Right atrium auricular region (tissue), 2 donors: Measurements from ENCODE around the gene DNM3. TPM values are rescaled to one million over a fixed set of nuclear protein-coding genes. Genes with fewer than 3 reads are reported as not detected.

Experiments
- DNase-seq: peaks from one replicate; pipeline ENCODE4 v3.0.0-alpha.2; 2019; ENCODE audit warnings: low spot score
- H3K27ac ChIP-seq, 2 donors: fragments of 200-600 bp; sonication (generic); 1 replicate in 1 of 2; 2 replicates in 1 of 2; pipeline ENCODE4 v1.5.1; 2016 to 2019
- H3K27me3 ChIP-seq, 2 donors: fragments of 200-600 bp; sonication (generic); one replicate each; pipeline versions ENCODE4 v1.5.1 to v1.6.0; 2017 to 2019
- H3K36me3 ChIP-seq: fragments of 200-600 bp; sonication (generic); one replicate; pipeline ENCODE4 v1.5.1; 2016
- H3K4me1 ChIP-seq, 2 donors: fragments of 200-600 bp; sonication (generic); one replicate each; pipeline versions ENCODE4 v1.5.1 to v1.6.0; 2017 to 2019
- H3K4me3 ChIP-seq, 2 donors: fragments of 200-600 bp; sonication (generic); 1 replicate in 1 of 2; 2 replicates in 1 of 2; pipeline ENCODE4 v1.5.1; 2017 to 2019; ENCODE audit warnings: mild to moderate bottlenecking in 1 of 2, moderate library complexity in 1 of 2
- H3K9me3 ChIP-seq, 2 donors: fragments of 200-600 bp; sonication (generic); one replicate each; pipeline ENCODE4 v1.5.1; 2019
- CTCF ChIP-seq, 2 donors: fragments of 200-600 bp; sonication (generic); IDR thresholded peaks; one replicate each; pipeline ENCODE4 v1.5.1; 2019; ENCODE audit warnings: antibody characterized with exemption in 2 of 2
- total RNA-seq, 2 donors: library from RNA; depleted of rRNA; stranded (reverse); fragments of >200 nt; gene quantifications; one replicate each; pipeline ENCODE4 v1.1.0, GENCODE V29; 2016

Gene DNM3
- total RNA-seq, 2 donors from 2014 or later: 1.0 to 1.6 TPM

DNA sequence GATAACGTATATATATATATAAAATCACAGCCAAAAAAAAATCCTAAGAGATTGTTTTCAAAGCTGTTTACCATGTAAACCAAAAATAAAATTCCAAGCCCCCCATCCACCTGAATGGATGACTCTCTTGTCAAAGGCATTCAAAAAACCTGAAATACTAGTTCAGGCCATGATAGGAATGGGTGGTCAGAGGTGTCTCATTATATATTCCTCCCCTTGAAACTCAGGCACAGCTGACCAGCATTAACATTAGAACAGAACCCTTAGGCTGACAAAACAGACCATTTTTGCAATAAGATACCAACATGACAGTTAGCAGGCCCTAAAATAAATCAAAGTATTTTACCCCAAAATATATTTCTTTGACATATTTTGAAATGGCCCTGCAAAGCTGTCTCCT lies 122.5 kb downstream of the DNM3 start:
- Histone ChIP-seq H3K4me1 (no peaks in the 10 kb centered on the region), H3K4me3 (no peak overlapping the region), H3K36me3 (no peaks in the 10 kb centered on the region), H3K27me3 (no peaks in the 10 kb centered on the region), H3K27ac (no peak overlapping the region), H3K9me3 (no peaks in the 10 kb centered on the region)
- no peak for TF ChIP-seq CTCF (IDR thresholded peaks at IDR 0.05)
- no peak for DNase-seq

DNA sequence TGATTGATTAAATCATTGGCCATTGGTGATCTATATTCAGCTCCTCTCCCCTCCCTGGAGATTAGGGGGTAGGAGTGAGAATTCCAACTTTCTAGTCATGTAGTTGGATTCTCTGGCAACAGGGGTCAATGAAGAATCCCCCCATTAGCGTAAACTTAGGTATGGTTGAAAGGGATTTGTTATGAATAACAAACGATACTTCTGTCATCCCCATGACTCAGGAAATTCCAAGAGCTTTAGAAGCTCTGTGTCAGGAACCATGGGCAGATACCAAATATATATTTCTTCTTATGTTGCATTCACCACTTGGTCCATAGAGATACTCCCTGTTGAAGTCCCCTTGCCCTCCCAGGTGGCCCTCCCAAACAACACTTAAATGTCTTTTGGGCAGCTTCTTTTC lies 124.5 kb downstream of the DNM3 start:
- no peak for TF ChIP-seq CTCF (IDR thresholded peaks at IDR 0.05)
- no peaks in the 10 kb centered on the region for H3K27me3 ChIP-seq
- no peak overlapping the region for H3K4me3 ChIP-seq
- H3K36me3 ChIP-seq: no peaks in the 10 kb centered on the region
- no peak overlapping the region for H3K27ac ChIP-seq
- DNase-seq: no peak
- no peaks in the 10 kb centered on the region for H3K4me1 ChIP-seq
- no peaks in the 10 kb centered on the region for H3K9me3 ChIP-seq

DNA sequence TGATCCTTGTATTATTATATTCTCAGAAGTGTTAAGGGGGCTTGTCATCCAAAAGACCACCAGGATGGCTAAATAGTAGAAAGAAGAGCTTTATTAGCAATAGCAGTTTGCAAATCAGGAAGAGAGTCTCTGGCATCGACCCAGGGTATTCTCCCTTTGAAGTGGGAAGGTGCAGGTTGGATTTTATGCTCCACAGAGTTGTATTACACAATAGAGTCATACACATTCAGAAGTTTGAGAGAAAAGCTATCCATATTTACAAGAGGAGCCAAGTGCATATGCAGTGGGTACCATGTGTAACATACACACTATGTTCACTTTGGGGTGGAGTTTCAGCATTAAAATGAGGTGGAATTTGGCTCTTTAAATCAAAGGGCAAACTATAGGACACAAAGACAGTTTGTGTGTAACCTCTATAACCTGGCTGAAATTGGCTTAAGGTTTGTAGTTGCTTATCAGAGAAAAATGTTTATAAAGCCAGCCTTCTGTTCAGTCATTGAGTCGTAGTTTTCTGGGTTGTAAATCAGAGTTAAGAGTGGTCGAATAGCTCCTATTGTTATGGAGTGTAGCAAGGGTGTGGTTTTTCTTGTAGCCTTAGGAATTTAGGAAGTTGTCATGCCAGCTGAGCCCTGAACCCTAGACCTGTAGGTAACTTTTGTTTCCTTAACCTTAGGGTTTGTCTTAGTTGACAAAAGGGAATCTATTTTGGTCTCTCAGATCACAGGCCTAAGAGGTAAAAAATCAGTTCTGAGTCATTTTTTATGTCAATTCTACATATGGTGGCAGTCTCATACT lies 125.3 kb downstream of the DNM3 start:
- Histone ChIP-seq H3K27ac (no peak overlapping the region), H3K27me3 (no peaks in the 10 kb centered on the region), H3K36me3 (no peaks in the 10 kb centered on the region), H3K9me3 (no peaks in the 10 kb centered on the region), H3K4me3 (no peak overlapping the region), H3K4me1 (no peaks in the 10 kb centered on the region)
- no peak for TF ChIP-seq CTCF (IDR thresholded peaks at IDR 0.05)
- DNase-seq: no peak

DNA sequence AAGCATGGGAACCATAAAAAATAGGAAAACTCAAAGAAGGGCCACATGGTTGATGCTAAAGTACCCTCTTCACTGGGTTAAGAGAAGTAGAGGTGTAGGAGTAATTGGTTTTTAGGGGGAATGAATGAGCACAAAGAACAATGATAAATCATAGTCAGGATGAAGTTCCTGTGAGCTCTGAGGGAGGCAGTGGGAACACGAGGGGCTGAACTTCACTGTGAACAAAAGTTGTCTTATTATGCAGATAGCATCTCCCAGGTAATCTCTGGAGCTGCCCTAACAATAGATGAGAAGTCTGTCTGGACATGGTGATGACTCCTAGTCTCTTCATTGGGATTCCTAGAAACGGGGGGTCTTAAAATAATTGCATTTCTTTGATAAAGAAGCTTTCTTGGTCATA lies 127.9 kb downstream of the DNM3 start:
- no peak for TF ChIP-seq CTCF (IDR thresholded peaks at IDR 0.05)
- H3K9me3 ChIP-seq: no peaks in the 10 kb centered on the region
- H3K4me1 ChIP-seq: no peaks in the 10 kb centered on the region
- H3K36me3 ChIP-seq: no peaks in the 10 kb centered on the region
- no peak overlapping the region for H3K4me3 ChIP-seq
- no peak for DNase-seq
- no peak overlapping the region for H3K27ac ChIP-seq
- H3K27me3 ChIP-seq: no peaks in the 10 kb centered on the region

GRCh38 chr1:171969813-171970212 lies 128.5 kb downstream of the DNM3 start:
- Histone ChIP-seq H3K27me3 (no peaks in the 10 kb centered on the region), H3K4me1 (no peaks in the 10 kb centered on the region), H3K9me3 (no peaks in the 10 kb centered on the region), H3K4me3 (no peak overlapping the region), H3K27ac (no peak overlapping the region), H3K36me3 (no peaks in the 10 kb centered on the region)
- no peak for DNase-seq
- TF ChIP-seq CTCF (IDR thresholded peaks at IDR 0.05): no peak

DNA sequence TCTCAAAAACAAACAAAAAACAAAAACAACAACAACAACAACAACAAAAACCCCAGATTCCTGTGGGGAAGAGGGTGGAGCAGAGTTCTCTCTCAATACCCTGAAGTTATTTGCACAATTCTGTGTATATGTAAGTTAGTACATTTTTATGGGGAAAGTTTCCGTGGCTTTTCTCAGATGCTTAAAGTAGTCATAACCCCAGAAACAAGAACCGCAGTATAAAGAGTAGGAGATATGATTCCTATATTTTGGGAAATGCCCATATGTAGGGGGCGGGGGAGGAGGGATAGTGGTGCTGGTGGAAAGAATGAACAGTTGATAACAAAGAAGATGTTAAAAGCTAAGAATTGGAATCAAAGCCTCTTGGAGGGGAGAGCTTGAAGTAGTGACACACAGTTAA lies 131.5 kb downstream of the DNM3 start:
- H3K4me1 ChIP-seq: no peaks in the 10 kb centered on the region
- H3K27ac ChIP-seq: no peak overlapping the region
- H3K36me3 ChIP-seq: no peaks in the 10 kb centered on the region
- TF ChIP-seq CTCF (IDR thresholded peaks at IDR 0.05): no peak
- DNase-seq: no peak
- no peak overlapping the region for H3K4me3 ChIP-seq
- H3K9me3 ChIP-seq: no peaks in the 10 kb centered on the region
- no peaks in the 10 kb centered on the region for H3K27me3 ChIP-seq
